GM19239 (cell line): Measurements from ENCODE around the gene WEE2.
"Not testable (repeated sequence)": the region's sequence is repeated elsewhere in the genome, so short reads cannot be mapped to it uniquely, and the experiment has no call there.

Source experiments
- DNase-seq: peaks from one replicate; pipeline ENCODE4 v3.0.0; 2011; ENCODE audit warnings: low spot score; ENCODE audit not compliant: insufficient read length
- FAIRE-seq: peaks from 2 replicates; lab custom pipeline; 2011; peaks lifted over from hg19 to GRCh38; lab: Jason Lieb, UNC

WEE2 gene

DNA sequence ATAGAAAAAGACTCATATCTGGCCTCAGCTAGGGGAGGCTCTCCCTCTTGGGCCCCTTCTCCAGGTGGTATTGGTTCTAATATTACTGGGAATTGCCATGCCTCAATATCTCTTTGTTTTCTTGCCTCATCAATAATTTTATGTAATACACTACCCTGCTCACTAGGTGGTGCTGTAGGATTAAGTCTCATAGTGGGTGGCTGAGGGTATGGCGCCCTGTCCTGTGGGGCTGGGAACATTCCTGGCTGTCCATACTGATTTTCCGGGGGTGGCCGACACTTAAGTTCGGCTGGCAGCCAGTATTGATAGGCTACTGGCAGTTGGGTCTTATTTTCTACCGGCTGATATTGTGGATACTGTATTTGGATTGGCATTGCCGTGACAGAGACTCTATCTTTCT, 46.8 kb downstream of the WEE2 start:
- DNase-seq: peak; percentile 4
- no peak for FAIRE-seq

DNA sequence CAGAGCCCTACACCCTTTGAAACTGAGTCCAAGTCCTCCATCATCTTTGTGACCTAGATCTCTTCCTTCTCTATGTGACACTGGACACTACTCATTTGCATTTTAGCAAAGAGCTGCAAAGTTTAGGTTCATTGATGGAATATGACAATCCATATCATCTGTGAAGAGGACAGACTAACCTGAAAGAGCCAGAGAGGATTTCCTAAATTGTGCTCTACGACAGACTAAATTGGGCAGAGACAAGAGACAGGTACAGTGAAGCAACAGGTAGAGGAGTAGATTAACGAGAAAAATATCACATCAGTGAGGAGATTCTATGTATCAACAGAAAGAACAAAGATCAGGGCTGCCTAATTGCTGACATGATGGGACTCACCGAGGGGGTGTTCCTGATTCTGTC, 55.6 kb downstream of the WEE2 start, which contains the start of gene TAS2R3:
TAS2R3 (plus strand) TSS at position 301 of the 400 bp plus-strand sequence; CDS start at position 363, 62 bp downstream.
- DNase-seq (no peak), FAIRE-seq (no peak)

DNA sequence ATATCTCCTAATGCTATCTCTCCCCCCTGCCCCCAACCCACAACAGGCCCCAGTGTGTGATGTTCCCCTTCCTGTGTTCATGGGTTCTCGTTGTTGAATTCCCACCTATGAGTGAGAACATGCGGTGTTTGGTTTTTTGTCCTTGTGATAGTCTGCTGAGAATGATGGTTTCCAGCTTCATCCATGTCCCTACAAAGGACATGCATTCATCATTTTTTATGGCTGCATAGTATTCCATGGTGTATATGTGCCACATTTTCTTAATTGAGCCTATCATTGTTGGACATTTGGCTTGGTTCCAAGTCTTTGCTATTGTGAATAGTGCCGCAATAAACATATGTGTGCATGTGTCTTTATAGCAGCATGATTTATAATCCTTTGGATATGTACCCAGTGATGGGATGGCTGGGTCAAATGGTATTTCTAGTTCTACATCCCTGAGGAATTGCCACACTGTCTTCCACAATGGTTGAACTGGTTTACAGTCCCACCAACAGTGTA, 62.0 kb downstream of the WEE2 start:
- not testable (repeated sequence) for FAIRE-seq, DNase-seq

DNA sequence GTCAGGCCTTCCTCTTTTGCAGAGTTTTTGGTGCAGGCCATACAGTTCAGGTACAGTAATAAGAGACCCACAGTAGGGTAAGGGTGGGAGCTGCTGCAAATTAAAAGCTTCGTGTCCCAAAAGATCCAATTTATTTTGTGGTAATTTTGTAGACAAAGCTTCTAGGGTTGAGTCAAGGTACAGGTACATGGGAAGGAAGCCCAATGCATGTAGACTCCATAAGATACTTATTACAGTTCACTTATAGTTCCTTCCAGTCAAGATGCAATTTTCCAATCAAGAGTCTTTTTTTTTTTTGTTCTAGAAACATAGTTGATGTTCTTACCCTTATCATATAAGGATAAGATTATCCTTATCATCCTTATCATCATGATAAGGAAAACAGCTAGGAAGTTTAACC, 68.2 kb downstream of the WEE2 start, which contains the start of gene TAS2R4:
TAS2R4 (plus strand) TSS at position 301 of the 400 bp plus-strand sequence. CDS start 1,815 bp downstream, outside the sequence.
- FAIRE-seq (no peak), DNase-seq (no peak)
